Prostate gland (tissue), 2 donors: ENCODE measurements around the gene LHX1.

Experiments used
- CTCF ChIP-seq, 4 experiments: fragments of 200-600 bp in 2 of 4; fragments of 450-650 bp in 2 of 4; sonication (generic) in 2 of 4; IDR thresholded peaks; 1 replicate in 3 of 4; 2 replicates in 1 of 4; pipeline ENCODE4 v1.5.1; 2016 to 2019; ENCODE audit warnings: antibody characterized with exemption in 4 of 4, mild to moderate bottlenecking in 2 of 4, moderate library complexity in 2 of 4
- POLR2A ChIP-seq: fragments of 450-650 bp; IDR thresholded peaks from one replicate; pipeline ENCODE4 v1.6.1; 2016; ENCODE audit warnings: antibody characterized with exemption, mild to moderate bottlenecking
- POLR2AphosphoS5 ChIP-seq: sonication (generic); formaldehyde crosslinking; IDR thresholded peaks from one replicate; pipeline ENCODE4 v1.6.1; 2017; ENCODE audit warnings: antibody characterized with exemption

GRCh38 chr17:36899250-36900159, 37.8 kb upstream of the LHX1 start:
- TF ChIP-seq POLR2A (no peak), CTCF (IDR thresholded peaks at IDR 0.05) (no peak), POLR2AphosphoS5 (no peak)
